NCI-H1105 treated with DMSO at 0.1 percent for 48 hours (cell line): Measurements from ENCODE around the gene OSBPL3.
"Not testable (repeated sequence)": the region's sequence is repeated elsewhere in the genome, so short reads cannot be mapped to it uniquely, and the experiment has no call there.

Source experiments
- DNase-seq: peaks from one replicate; lab custom pipeline; 2025; lab: John Stamatoyannopoulos, UW

The OSBPL3 gene

GRCh38 chr7:24979863-24980533, at the start of gene OSBPL3:
Gene OSBPL3 (minus strand): TSS chr7:24980178. CDS start chr7:24892472, 87,706 bp downstream.
- DNase-seq: peak; percentile 86

GRCh38 chr7:25029075-25029474, 49.1 kb upstream of the OSBPL3 start:
- DNase-seq: no peak

GRCh38 chr7:25028370-25029021, 48.5 kb upstream of the OSBPL3 start:
- peak; percentile 95 for DNase-seq

- DNase-seq: no peak
Observed at GRCh38 chr7:25026156-25026555, 46.2 kb upstream of the OSBPL3 start.

- DNase-seq: no peak
Observed at GRCh38 chr7:25025218-25025671, 45.3 kb upstream of the OSBPL3 start.

- no peak for DNase-seq
Observed at GRCh38 chr7:25024066-25024465, 44.1 kb upstream of the OSBPL3 start.

GRCh38 chr7:25017671-25018070, 37.7 kb upstream of the OSBPL3 start:
- DNase-seq: not testable (repeated sequence)

- DNase-seq: no peak
Observed at GRCh38 chr7:25014756-25015155, 34.8 kb upstream of the OSBPL3 start.

- DNase-seq: not testable (repeated sequence)
Observed at GRCh38 chr7:25012710-25013109, 32.7 kb upstream of the OSBPL3 start.

- no peak for DNase-seq
Observed at GRCh38 chr7:25012254-25012653, 32.3 kb upstream of the OSBPL3 start.

GRCh38 chr7:25009257-25009656, 29.3 kb upstream of the OSBPL3 start:
- no peak for DNase-seq

- DNase-seq: no peak
Observed at GRCh38 chr7:25007668-25008067, 27.7 kb upstream of the OSBPL3 start.

- DNase-seq: no peak
Observed at GRCh38 chr7:25006276-25006675, 26.3 kb upstream of the OSBPL3 start.

GRCh38 chr7:25005658-25006057, 25.7 kb upstream of the OSBPL3 start:
- DNase-seq: no peak

- no peak for DNase-seq
Observed at GRCh38 chr7:25002786-25003185, 22.8 kb upstream of the OSBPL3 start.

- no peak for DNase-seq
Observed at GRCh38 chr7:24995466-24995865, 15.5 kb upstream of the OSBPL3 start.

- no peak for DNase-seq
Observed at GRCh38 chr7:24992314-24992713, 12.3 kb upstream of the OSBPL3 start.

GRCh38 chr7:24991353-24991752, 11.4 kb upstream of the OSBPL3 start:
- DNase-seq: no peak

GRCh38 chr7:24987331-24987842, 7.4 kb upstream of the OSBPL3 start:
- DNase-seq: no peak

GRCh38 chr7:24982917-24983316, 2.9 kb upstream of the OSBPL3 start:
- no peak for DNase-seq

- DNase-seq: peak; percentile 71
Observed at GRCh38 chr7:24981171-24981951, 1.4 kb upstream of the OSBPL3 start.

- DNase-seq: peak; percentile 68
Observed at GRCh38 chr7:24980534-24981170, 674 bp upstream of the OSBPL3 start.
